ENCODE measurements around the gene KLHL26. TPM values are rescaled to one million over a fixed set of nuclear protein-coding genes. Genes with fewer than 3 reads are reported as not detected.

The KLHL26 gene
- 1 to 10 TPM; 2.4 to 5.9 TPM for total RNA-seq
- 1 to 10 TPM; 2.3 to 2.4 TPM for polyA plus RNA-seq

GRCh38 chr19:18636969-18637629 is at the start of gene KLHL26:
TSS of gene KLHL26 (plus strand) at chr19:18637028. CDS start at chr19:18637055, 27 bp downstream.
- H3K36me3 ChIP-seq (ENCODE audit: control insufficient read depth in 4 of 4, insufficient read depth in 3 of 4, low read depth in 1 of 4, low read length in 3 of 4), result no peaks in the 10 kb centered on the region
- H3K27ac ChIP-seq (ENCODE audit: low read depth in 1 of 2, low read length in 2 of 2), result peak within 1 kb of the TSS; percentile 54 to 75
- H3K9me3 ChIP-seq (ENCODE audit: control insufficient read depth in 4 of 4, low read length in 3 of 4), result no peaks in the 10 kb centered on the region
- peak within 1 kb of the TSS; percentile 65 to 79 (median 76) for H3K4me3 ChIP-seq (ENCODE audit: low read depth in 1 of 3, low read length in 3 of 3)
- H3K4me1 ChIP-seq (ENCODE audit: control insufficient read depth in 4 of 4, insufficient read depth in 4 of 4, low read length in 3 of 4), result peaks cover 5 to 17% (median 12%) of the 10 kb centered on the region in 4 donors
- 6% methylated on average over 47 of the region's 47 CpGs for WGBS
- TF ChIP-seq RAD21 (IDR thresholded peaks at IDR 0.05) (no peak), GABPA (IDR thresholded peaks at IDR 0.05 in 1 of 2, conservative IDR thresholded peaks at IDR 0.05 in 1 of 2) (no peak), YY1 (IDR thresholded peaks at IDR 0.05) (peak; percentile 28), RXRA (IDR thresholded peaks at IDR 0.05) (no peak), SP1 (IDR thresholded peaks at IDR 0.05) (no peak)
- peak within 1 kb of the TSS; percentile 74 to 86 for H3K9ac ChIP-seq (ENCODE audit: low read depth in 1 of 2, low read length in 2 of 2)
- no peaks in the 10 kb centered on the region for H3K27me3 ChIP-seq (ENCODE audit: control insufficient read depth in 4 of 4, insufficient read depth in 4 of 4, low read length in 3 of 4)
- no peak for DNase-seq (ENCODE audit: low spot score)

DNA sequence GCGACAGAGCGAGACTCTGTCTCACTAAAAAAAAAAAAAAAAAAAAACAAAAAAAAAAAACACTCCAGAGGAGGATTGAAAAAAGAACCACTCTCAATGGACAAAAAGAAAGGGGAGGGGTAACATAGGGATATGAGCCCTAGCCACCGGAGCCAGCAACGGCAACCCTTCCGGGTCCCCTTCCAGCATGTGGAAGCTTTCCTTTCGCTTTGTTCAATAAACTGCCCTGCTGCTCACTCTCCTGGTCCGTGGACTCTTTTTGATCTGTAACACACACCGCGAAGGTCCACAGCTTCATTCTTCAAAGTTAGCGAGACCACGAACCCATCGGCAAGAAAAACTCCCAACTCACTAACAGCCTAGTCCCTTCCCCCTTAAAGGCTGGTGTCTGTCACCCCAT is 49.3 kb upstream of the KLHL26 start:
- WGBS, result 95% methylated on average over 12 of the region's 12 CpGs

GRCh38 chr19:18587962-18588610 is 48.7 kb upstream of the KLHL26 start:
- DNase-seq (ENCODE audit: low spot score), result no peak
- 43% methylated on average over 16 of the region's 16 CpGs for WGBS
- Histone ChIP-seq H3K27ac (ENCODE audit: low read depth in 1 of 2, low read length in 2 of 2) (peak overlapping the region; percentile 74 to 84), H3K36me3 (ENCODE audit: control insufficient read depth in 4 of 4, insufficient read depth in 3 of 4, low read depth in 1 of 4, low read length in 3 of 4) (peaks cover 0 to 3% (median 1%) of the 10 kb centered on the region in 4 donors), H3K9ac (ENCODE audit: low read depth in 1 of 2, low read length in 2 of 2) (peak overlapping the region in 1 of 2 donors; percentile 30), H3K9me3 (ENCODE audit: control insufficient read depth in 4 of 4, low read length in 3 of 4) (no peaks in the 10 kb centered on the region), H3K4me3 (ENCODE audit: low read depth in 1 of 3, low read length in 3 of 3) (peak overlapping the region; percentile 72 to 83 (median 78)), H3K4me1 (ENCODE audit: control insufficient read depth in 4 of 4, insufficient read depth in 4 of 4, low read length in 3 of 4) (peaks cover 5 to 17% (median 11%) of the 10 kb centered on the region in 4 donors), H3K27me3 (ENCODE audit: control insufficient read depth in 4 of 4, insufficient read depth in 4 of 4, low read length in 3 of 4) (no peaks in the 10 kb centered on the region)
- TF ChIP-seq NR2F2 (IDR thresholded peaks at IDR 0.05) (peak; percentile 24), HNF4G (IDR thresholded peaks at IDR 0.05) (no peak)

More for the DNA sequence above, 49.3 kb upstream of the KLHL26 start:
- Histone ChIP-seq H3K36me3 (ENCODE audit: control insufficient read depth in 4 of 4, insufficient read depth in 3 of 4, low read depth in 1 of 4, low read length in 3 of 4) (peaks cover 0 to 3% (median 1%) of the 10 kb centered on the region in 4 donors), H3K9me3 (ENCODE audit: control insufficient read depth in 4 of 4, low read length in 3 of 4) (no peaks in the 10 kb centered on the region), H3K27me3 (ENCODE audit: control insufficient read depth in 4 of 4, insufficient read depth in 4 of 4, low read length in 3 of 4) (no peaks in the 10 kb centered on the region), H3K27ac (ENCODE audit: low read depth in 1 of 2, low read length in 2 of 2) (no peak overlapping the region), H3K9ac (ENCODE audit: low read depth in 1 of 2, low read length in 2 of 2) (no peak overlapping the region), H3K4me3 (ENCODE audit: low read depth in 1 of 3, low read length in 3 of 3) (no peak overlapping the region), H3K4me1 (ENCODE audit: control insufficient read depth in 4 of 4, insufficient read depth in 4 of 4, low read length in 3 of 4) (peaks cover 5 to 17% (median 11%) of the 10 kb centered on the region in 4 donors)
- DNase-seq (ENCODE audit: low spot score), result no peak
- TF ChIP-seq GABPA (IDR thresholded peaks at IDR 0.05 in 1 of 2, conservative IDR thresholded peaks at IDR 0.05 in 1 of 2), result no peak

DNA sequence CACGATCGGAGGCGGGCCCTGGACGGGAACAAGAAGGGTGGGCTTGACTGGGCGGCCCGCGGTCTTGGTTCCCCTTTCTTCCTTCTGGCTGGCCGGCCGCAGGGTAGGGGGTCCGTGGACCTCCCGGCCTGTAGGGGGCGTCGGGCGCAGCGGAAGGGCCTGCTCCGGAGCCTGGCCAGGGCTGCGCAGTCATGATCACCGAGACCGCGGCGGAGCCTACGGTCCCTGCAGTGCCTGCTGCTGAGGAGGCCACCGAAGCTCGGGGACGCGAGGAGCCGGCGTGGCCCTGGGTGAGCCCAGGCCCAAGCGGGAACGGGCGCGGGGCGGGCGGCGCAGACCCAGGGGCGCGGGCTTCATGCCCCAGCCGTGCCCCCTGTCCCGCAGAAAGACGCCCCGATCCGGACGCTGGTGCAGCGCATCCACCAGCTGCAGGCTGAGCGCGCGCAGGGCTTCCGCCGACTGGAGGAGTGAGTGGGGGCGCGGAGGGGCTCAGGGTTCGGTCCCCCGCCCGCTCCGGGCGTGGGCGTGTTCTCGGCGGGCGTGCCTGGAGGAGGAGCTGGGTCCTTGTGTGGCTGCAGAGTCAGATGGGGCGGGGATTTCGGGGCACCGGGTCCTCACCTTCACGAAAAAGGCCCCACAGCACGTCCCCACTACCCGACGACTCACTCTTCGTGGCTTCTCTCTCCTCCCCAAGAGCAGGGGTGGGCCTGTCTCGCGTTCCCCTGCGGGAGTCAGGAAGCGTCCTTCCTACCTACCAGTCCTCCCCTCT is 48.0 kb upstream of the KLHL26 start, which contains the start of gene REX1BD:
TSS of gene REX1BD (plus strand) at position 188 of the 769 bp plus-strand sequence. CDS start at position 192, 4 bp downstream.
- Histone ChIP-seq H3K4me1 (ENCODE audit: control insufficient read depth in 4 of 4, insufficient read depth in 4 of 4, low read length in 3 of 4) (peaks cover 5 to 17% (median 11%) of the 10 kb centered on the region in 4 donors), H3K4me3 (ENCODE audit: low read depth in 1 of 3, low read length in 3 of 3) (peak within 1 kb of the TSS; percentile 72 to 83 (median 78)), H3K36me3 (ENCODE audit: control insufficient read depth in 4 of 4, insufficient read depth in 3 of 4, low read depth in 1 of 4, low read length in 3 of 4) (peaks cover 0 to 3% (median 1%) of the 10 kb centered on the region in 4 donors), H3K9me3 (ENCODE audit: control insufficient read depth in 4 of 4, low read length in 3 of 4) (no peaks in the 10 kb centered on the region), H3K27ac (ENCODE audit: low read depth in 1 of 2, low read length in 2 of 2) (peak within 1 kb of the TSS; percentile 74 to 84), H3K9ac (ENCODE audit: low read depth in 1 of 2, low read length in 2 of 2) (peak within 1 kb of the TSS; percentile 30 to 33), H3K27me3 (ENCODE audit: control insufficient read depth in 4 of 4, insufficient read depth in 4 of 4, low read length in 3 of 4) (no peaks in the 10 kb centered on the region)
- DNase-seq (ENCODE audit: low spot score), result peak; percentile 89
- WGBS, result under 1% methylated on average over 72 of the region's 72 CpGs
- no peak for TF ChIP-seq HNF4A (conservative IDR thresholded peaks at IDR 0.05)
- TF ChIP-seq RAD21 (IDR thresholded peaks at IDR 0.05), result peak; percentile 54 to 75
- TF ChIP-seq YY1 (IDR thresholded peaks at IDR 0.05), result peak; percentile 18
- peak in 1 of 2 donors; percentile 43 for TF ChIP-seq GABPA (IDR thresholded peaks at IDR 0.05 in 1 of 2, conservative IDR thresholded peaks at IDR 0.05 in 1 of 2)
- TF ChIP-seq, protein P1, sequence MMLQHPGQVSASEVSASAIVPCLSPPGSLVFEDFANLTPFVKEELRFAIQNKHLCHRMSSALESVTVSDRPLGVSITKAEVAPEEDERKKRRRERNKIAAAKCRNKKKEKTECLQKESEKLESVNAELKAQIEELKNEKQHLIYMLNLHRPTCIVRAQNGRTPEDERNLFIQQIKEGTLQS (IDR thresholded peaks at IDR 0.05), result no peak
- TF ChIP-seq NR2F2 (IDR thresholded peaks at IDR 0.05), result no peak
- TF ChIP-seq CTCF (IDR thresholded peaks at IDR 0.05; ENCODE audit: low read depth, low read length, missing input control), result peak; percentile 75
- no peak for TF ChIP-seq FOXA2 (IDR thresholded peaks at IDR 0.05)
- no peak for TF ChIP-seq JUND (IDR thresholded peaks at IDR 0.05)
- TF ChIP-seq TAF1 (conservative IDR thresholded peaks at IDR 0.05), result no peak
- no peak for TF ChIP-seq EGR1 (IDR thresholded peaks at IDR 0.05; ENCODE audit: low read depth in 2 of 2)
- no peak for TF ChIP-seq FOXA1 (IDR thresholded peaks at IDR 0.05)
- TF ChIP-seq, protein P2, sequence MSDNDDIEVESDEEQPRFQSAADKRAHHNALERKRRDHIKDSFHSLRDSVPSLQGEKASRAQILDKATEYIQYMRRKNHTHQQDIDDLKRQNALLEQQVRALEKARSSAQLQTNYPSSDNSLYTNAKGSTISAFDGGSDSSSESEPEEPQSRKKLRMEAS (IDR thresholded peaks at IDR 0.05), result no peak
- no peak for TF ChIP-seq SP1 (IDR thresholded peaks at IDR 0.05)

Data from liver (tissue), 9 donors.